Measurements from ENCODE around the gene VTI1A. TPM values are rescaled to one million over a fixed set of nuclear protein-coding genes. Genes with fewer than 3 reads are reported as not detected.
"Not testable (repeated sequence)": the region's sequence is repeated elsewhere in the genome, so short reads cannot be mapped to it uniquely, and the experiment has no call there.

VTI1A gene
- total RNA-seq, 1 donor from 2014 or later, result 34.6 TPM

DNA sequence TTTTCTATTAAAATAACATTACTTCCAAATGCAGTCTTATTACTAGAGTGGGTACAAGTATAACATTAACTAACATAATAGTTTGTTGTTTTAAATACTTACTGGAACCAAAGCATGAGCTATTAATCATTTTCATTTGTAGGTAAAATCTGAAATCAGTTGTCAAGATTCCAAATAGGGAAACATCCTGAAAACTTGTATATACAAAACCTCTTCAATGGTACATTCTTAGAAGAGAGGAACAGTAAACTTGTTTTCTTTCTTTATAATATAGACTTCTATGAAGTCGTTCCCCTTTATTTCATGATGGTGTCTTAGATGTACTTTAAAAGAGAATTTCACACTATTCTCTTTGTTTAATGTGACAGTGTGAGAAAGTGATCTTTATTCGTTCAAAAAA, 85.9 kb downstream of the VTI1A start:
- Mint-ChIP-seq H3K27me3 (ENCODE audit: low read depth) (no peaks in the 10 kb centered on the region), H3K4me1 (peaks cover 11% of the 10 kb centered on the region), H3K9me3 (no peaks in the 10 kb centered on the region), H3K36me3 (peaks cover 2% of the 10 kb centered on the region), H3K4me3 (no peak overlapping the region), H3K27ac (no peak overlapping the region)
- TF ChIP-seq, protein P1, sequence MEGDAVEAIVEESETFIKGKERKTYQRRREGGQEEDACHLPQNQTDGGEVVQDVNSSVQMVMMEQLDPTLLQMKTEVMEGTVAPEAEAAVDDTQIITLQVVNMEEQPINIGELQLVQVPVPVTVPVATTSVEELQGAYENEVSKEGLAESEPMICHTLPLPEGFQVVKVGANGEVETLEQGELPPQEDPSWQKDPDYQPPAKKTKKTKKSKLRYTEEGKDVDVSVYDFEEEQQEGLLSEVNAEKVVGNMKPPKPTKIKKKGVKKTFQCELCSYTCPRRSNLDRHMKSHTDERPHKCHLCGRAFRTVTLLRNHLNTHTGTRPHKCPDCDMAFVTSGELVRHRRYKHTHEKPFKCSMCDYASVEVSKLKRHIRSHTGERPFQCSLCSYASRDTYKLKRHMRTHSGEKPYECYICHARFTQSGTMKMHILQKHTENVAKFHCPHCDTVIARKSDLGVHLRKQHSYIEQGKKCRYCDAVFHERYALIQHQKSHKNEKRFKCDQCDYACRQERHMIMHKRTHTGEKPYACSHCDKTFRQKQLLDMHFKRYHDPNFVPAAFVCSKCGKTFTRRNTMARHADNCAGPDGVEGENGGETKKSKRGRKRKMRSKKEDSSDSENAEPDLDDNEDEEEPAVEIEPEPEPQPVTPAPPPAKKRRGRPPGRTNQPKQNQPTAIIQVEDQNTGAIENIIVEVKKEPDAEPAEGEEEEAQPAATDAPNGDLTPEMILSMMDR (IDR thresholded peaks at IDR 0.05; ENCODE audit: unreplicated experiment), result no peak
- no peak for DNase-seq (ENCODE audit: low spot score in 2 of 2, unreplicated experiment in 2 of 2)

DNA sequence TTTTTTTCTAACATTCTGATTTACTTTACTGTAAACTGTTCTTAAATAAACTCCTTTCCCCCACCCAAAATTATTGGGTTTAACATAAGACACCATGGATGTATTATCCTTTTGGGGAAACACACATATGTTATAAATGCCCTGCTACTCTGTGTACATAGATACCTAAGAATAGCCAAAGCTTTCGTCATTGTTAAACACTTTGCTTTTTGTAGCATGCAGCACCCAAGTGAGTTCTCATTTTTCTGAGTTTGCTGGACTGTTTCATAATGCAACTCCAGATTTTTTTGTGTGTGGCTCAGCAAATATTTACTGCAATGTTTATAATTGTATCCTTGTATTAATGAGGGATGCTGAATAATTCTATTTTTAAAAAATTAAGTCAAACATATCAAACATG, 86.9 kb downstream of the VTI1A start:
- Mint-ChIP-seq H3K4me1 (peaks cover 6% of the 10 kb centered on the region), H3K9me3 (no peaks in the 10 kb centered on the region), H3K4me3 (no peak overlapping the region), H3K27me3 (ENCODE audit: low read depth) (no peaks in the 10 kb centered on the region), H3K27ac (no peak overlapping the region), H3K36me3 (peaks cover 4% of the 10 kb centered on the region)
- DNase-seq (ENCODE audit: low spot score in 2 of 2, unreplicated experiment in 2 of 2), result no peak
- TF ChIP-seq, protein P1 (IDR thresholded peaks at IDR 0.05; ENCODE audit: unreplicated experiment), result no peak

DNA sequence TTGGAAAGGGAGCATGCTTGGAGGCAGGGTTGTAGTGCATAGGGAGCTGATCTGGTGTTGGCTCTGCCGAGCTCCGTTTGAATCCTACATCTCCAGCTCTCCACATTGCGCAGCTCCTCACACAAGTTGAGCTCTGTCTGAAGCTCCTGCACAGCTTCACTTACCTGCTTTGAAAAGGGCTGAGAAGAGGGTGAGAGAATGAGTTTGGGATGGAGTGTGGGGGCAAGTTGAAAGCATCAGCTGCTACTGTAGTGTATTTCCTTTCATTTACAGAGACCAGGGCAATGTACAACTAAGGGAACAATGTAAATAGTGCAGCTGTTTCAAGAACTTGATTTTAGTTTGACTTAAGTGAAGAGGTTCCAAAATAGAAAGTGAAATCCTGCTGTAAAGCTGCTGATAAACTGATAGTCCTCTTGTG, 88.5 kb downstream of the VTI1A start:
- TF ChIP-seq, protein P1 (IDR thresholded peaks at IDR 0.05; ENCODE audit: unreplicated experiment), result no peak
- Mint-ChIP-seq H3K27me3 (ENCODE audit: low read depth) (no peaks in the 10 kb centered on the region), H3K4me3 (no peak overlapping the region), H3K9me3 (no peaks in the 10 kb centered on the region), H3K27ac (peak overlapping the region; percentile 3), H3K36me3 (peaks cover 4% of the 10 kb centered on the region), H3K4me1 (peaks cover 6% of the 10 kb centered on the region)
- no peak for DNase-seq (ENCODE audit: low spot score in 2 of 2, unreplicated experiment in 2 of 2)

DNA sequence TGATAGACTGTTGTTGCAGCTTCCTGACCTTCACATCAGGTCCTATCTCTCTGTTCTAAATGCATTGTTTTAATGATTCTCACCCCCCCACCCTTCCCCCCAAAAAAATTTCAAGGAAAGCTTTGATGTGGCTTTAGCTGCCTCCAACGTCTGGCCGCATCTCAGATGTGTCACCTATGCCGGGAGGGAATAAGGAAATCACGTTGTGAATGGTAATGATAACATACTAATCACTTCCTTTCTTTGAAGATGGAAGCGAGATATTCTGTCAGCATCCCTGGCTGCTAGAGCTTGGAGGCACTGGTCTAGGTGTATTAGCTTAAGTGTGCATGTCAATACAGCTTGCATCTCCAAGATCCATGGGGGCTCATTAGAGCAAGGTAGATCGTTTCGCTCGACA, 89.6 kb downstream of the VTI1A start:
- no peak for DNase-seq (ENCODE audit: low spot score in 2 of 2, unreplicated experiment in 2 of 2)
- no peaks in the 10 kb centered on the region for H3K27me3 Mint-ChIP-seq (ENCODE audit: low read depth)
- H3K4me3 Mint-ChIP-seq, result no peak overlapping the region
- H3K36me3 Mint-ChIP-seq, result peaks cover 4% of the 10 kb centered on the region
- peaks cover 6% of the 10 kb centered on the region for H3K4me1 Mint-ChIP-seq
- no peak overlapping the region for H3K27ac Mint-ChIP-seq
- H3K9me3 Mint-ChIP-seq, result no peaks in the 10 kb centered on the region
- TF ChIP-seq, protein P1 (IDR thresholded peaks at IDR 0.05; ENCODE audit: unreplicated experiment), result no peak

DNA sequence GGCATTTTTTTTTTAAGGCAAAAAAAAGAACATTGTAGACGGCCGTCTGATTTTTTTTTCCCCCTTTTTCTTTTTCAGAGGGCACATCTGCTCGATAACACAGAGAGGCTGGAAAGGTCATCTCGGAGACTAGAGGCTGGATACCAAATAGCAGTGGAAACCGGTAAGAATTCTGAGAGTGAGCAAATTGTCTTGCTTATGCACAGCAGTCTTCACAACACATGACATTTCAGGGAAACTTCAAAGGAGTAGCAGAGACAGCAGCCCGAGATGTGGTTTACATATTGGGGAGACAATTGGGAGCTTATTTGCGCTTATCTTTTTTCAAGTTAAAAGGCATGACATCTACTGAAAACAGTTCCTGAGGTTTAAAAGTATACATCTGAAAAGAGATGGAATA, 91.2 kb downstream of the VTI1A start:
- no peak for DNase-seq (ENCODE audit: low spot score in 2 of 2, unreplicated experiment in 2 of 2)
- Mint-ChIP-seq H3K27ac (no peak overlapping the region), H3K4me1 (peaks cover 6% of the 10 kb centered on the region), H3K36me3 (peaks cover 9% of the 10 kb centered on the region), H3K9me3 (peaks cover 3% of the 10 kb centered on the region), H3K4me3 (no peak overlapping the region), H3K27me3 (ENCODE audit: low read depth) (no peaks in the 10 kb centered on the region)
- TF ChIP-seq, protein P1 (IDR thresholded peaks at IDR 0.05; ENCODE audit: unreplicated experiment), result no peak

DNA sequence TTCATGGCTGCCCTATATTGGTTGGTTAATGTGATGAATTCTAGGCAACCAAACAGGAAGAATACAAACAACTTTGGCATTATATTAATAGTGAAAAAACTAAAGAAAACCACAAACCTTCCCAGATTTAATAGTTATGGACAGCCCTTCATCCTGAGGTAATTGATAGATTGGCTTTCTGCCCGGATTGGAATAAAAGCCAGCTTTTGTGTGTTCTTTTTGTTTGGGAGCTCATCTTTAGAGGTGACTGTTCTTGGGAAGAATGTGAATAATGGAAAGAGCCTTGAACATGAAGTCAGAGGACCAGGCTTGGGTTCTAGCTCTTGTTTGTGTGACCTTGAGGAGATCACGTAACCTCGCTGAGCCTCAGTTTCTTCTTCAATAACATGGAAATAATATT, 92.3 kb downstream of the VTI1A start:
- peaks cover 14% of the 10 kb centered on the region for H3K36me3 Mint-ChIP-seq
- TF ChIP-seq, protein P1 (IDR thresholded peaks at IDR 0.05; ENCODE audit: unreplicated experiment), result no peak
- H3K4me3 Mint-ChIP-seq, result no peak overlapping the region
- peaks cover 10% of the 10 kb centered on the region for H3K9me3 Mint-ChIP-seq
- DNase-seq (ENCODE audit: low spot score in 2 of 2, unreplicated experiment in 2 of 2), result no peak
- peaks cover 6% of the 10 kb centered on the region for H3K4me1 Mint-ChIP-seq
- no peaks in the 10 kb centered on the region for H3K27me3 Mint-ChIP-seq (ENCODE audit: low read depth)
- H3K27ac Mint-ChIP-seq, result no peak overlapping the region

DNA sequence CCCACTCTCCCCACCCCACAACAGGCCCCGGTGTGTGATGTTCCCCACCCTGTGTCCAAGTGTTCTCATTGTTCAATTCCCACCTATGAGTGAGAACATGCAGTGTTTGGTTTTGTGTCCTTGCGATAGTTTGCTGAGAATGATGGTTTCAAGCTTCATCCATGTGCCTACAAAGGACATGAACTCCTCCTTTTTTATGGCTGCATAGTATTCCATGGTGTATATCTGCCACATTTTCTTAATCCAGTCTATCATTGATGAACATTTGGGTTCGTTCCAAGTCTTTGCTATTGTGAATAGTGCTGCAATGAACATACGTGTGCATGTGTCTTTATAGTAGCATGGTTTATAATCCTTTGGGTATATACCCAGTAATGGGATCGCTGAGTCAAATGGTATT, 95.8 kb downstream of the VTI1A start:
- H3K36me3 Mint-ChIP-seq, result peaks cover 14% of the 10 kb centered on the region
- not testable (repeated sequence) for H3K27me3 Mint-ChIP-seq (ENCODE audit: low read depth); H3K4me3 Mint-ChIP-seq; H3K9me3 Mint-ChIP-seq; DNase-seq (ENCODE audit: low spot score in 2 of 2, unreplicated experiment in 2 of 2); H3K4me1 Mint-ChIP-seq; H3K27ac Mint-ChIP-seq
